GM21381 (cell line): Measurements from ENCODE around the gene USP5.
A peak's percentile ranks its signal among the peaks of the same experiment; 100 is the strongest.
"Not testable (repeated sequence)": the region's sequence is repeated elsewhere in the genome, so short reads cannot be mapped to it uniquely, and the experiment has no call there.

ENCODE experiments used
- ATAC-seq: cut with Tn5 transposase; IDR thresholded peaks from one replicate; pipeline ENCODE4 v1.9.1; 2021; ENCODE audit warnings: mild to moderate bottlenecking, moderate library complexity; ENCODE audit not compliant: unreplicated experiment

USP5 gene

GRCh38 chr12:6884539-6884938 is 32.6 kb downstream of the USP5 start:
- no peak for ATAC-seq

- ATAC-seq, result not testable (repeated sequence)
Observed at GRCh38 chr12:6886206-6886999, 34.5 kb downstream of the USP5 start.

GRCh38 chr12:6887460-6887859 is 35.5 kb downstream of the USP5 start:
- ATAC-seq, result no peak

GRCh38 chr12:6888360-6888759 is 36.4 kb downstream of the USP5 start:
- ATAC-seq, result no peak

GRCh38 chr12:6888794-6889193 is 36.8 kb downstream of the USP5 start:
- not testable (repeated sequence) for ATAC-seq

- not testable (repeated sequence) for ATAC-seq
Observed at GRCh38 chr12:6889775-6890573, 38.0 kb downstream of the USP5 start.

GRCh38 chr12:6890789-6891645 is 39.1 kb downstream of the USP5 start:
- ATAC-seq, result peak; percentile 93

GRCh38 chr12:6891646-6892001 is 39.7 kb downstream of the USP5 start:
- peak; percentile 1 for ATAC-seq

- not testable (repeated sequence) for ATAC-seq
Observed at GRCh38 chr12:6892683-6893082, 40.7 kb downstream of the USP5 start.

- no peak for ATAC-seq
Observed at GRCh38 chr12:6894321-6894720, 42.4 kb downstream of the USP5 start.

GRCh38 chr12:6896846-6897435 is 45.0 kb downstream of the USP5 start:
- ATAC-seq, result no peak

- ATAC-seq, result no peak
Observed at GRCh38 chr12:6899427-6899826, 47.5 kb downstream of the USP5 start.

- no peak for ATAC-seq
Observed at GRCh38 chr12:6899837-6900519, 48.0 kb downstream of the USP5 start.

GRCh38 chr12:6902448-6902847 is 50.5 kb downstream of the USP5 start:
- ATAC-seq, result no peak

GRCh38 chr12:6903722-6904121 is 51.8 kb downstream of the USP5 start:
- no peak for ATAC-seq

- peak; percentile 96 for ATAC-seq
Observed at GRCh38 chr12:6904280-6905276, 52.6 kb downstream of the USP5 start, which contains the start of gene LRRC23. TSS of gene LRRC23 (plus strand) at chr12:6904822. CDS start at chr12:6905634, 812 bp downstream.

- ATAC-seq, result no peak
Observed at GRCh38 chr12:6905414-6906040, 53.6 kb downstream of the USP5 start.

GRCh38 chr12:6908141-6908540 is 56.2 kb downstream of the USP5 start:
- ATAC-seq, result not testable (repeated sequence)
